SU-DHL-6 (cell line): Measurements from ENCODE around the gene EFTUD2.

ENCODE experiments used
- CTCF ChIP-seq: fragments of 200-600 bp; sonication (generic); IDR thresholded peaks from one replicate; pipeline ENCODE4 v1.5.1; 2017; ENCODE audit warnings: antibody characterized with exemption, mild to moderate bottlenecking, low read length, moderate library complexity; ENCODE audit not compliant: insufficient read depth, poor library complexity, severe bottlenecking
- EZH2phosphoT487 ChIP-seq: fragments of 200-600 bp; sonication (generic), shearing (Covaris generic); conservative IDR thresholded peaks from 2 replicates; pipeline ENCODE4 v1.6.1; 2018; ENCODE audit warnings: mild to moderate bottlenecking, antibody characterized with exemption, low read length, moderate library complexity, mixed read lengths

GRCh38 chr17:44863061-44863918 is 36.0 kb downstream of the EFTUD2 start:
- TF ChIP-seq CTCF (no peak), EZH2phosphoT487 (no peak)
